Nucleus accumbens (tissue), 56 donors: ENCODE measurements around the gene TCL1B.
"Not testable (repeated sequence)": the region's sequence is repeated elsewhere in the genome, so short reads cannot be mapped to it uniquely, and the experiment has no call there.

Experiments
- DNase-seq, 56 donors: peaks; one replicate each; lab custom pipeline; 2025; lab: John Stamatoyannopoulos, UW

The TCL1B gene

GRCh38 chr14:95700221-95700976 lies 14.2 kb downstream of the TCL1B start:
- no peak for DNase-seq

DNA sequence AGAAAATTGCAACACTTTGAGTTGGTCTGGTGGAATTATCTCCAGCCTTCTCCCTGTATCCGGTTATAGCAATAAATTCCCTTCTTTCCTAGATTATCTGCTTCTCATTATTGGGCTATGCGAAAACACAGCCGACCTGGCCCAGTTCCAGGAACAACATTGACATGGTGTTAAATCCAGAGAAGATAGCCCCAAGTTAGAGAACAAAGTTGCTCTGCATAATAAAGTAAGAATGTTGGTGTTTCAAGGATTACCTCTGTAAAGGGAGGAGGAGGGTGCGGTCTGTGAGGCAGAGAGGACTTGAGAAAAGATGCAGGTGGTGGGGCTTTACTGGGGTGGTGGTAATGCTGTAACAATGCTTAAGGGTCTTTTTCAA lies 15.6 kb downstream of the TCL1B start:
- DNase-seq, result no peak

DNA sequence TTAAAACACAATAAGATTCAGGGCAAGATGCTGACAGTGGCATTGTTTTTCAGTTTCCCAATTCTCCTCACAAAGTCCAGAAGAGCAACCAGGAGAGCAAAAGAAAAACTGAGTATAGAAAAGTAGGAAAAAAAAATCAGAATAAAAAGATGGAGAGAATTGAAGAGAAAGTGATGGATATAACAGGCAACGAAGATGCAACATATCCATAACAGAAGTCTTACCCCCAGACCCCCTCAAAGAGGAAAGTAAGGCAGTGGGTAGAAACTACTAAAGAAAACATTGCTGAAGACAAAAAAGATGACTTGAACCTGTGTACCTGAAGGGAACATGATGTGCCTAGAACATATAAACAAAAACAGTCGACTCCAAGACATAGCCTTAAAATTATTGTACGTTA lies 17.1 kb downstream of the TCL1B start:
- DNase-seq, result no peak

- no peak for DNase-seq
Observed at GRCh38 chr14:95703805-95704204, 17.6 kb downstream of the TCL1B start.

DNA sequence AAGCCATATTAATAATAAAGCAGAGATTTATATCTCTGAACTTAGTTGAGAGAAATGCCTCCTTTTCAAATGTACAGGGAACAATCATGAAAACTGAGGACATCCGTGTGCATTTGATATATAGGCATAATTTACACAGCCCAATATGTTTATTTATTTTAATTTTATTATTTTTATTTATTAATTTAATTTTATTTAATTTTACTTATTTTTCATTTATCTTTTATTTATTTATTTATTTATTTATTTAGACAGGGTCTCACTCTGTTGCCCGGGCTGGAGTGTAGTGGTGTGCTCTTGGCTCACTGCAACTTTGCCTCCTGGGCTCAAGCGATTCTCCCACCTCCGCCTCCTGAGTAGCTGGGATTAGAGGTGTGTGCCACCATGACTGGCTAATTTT lies 19.3 kb downstream of the TCL1B start:
- DNase-seq, result no peak

DNA sequence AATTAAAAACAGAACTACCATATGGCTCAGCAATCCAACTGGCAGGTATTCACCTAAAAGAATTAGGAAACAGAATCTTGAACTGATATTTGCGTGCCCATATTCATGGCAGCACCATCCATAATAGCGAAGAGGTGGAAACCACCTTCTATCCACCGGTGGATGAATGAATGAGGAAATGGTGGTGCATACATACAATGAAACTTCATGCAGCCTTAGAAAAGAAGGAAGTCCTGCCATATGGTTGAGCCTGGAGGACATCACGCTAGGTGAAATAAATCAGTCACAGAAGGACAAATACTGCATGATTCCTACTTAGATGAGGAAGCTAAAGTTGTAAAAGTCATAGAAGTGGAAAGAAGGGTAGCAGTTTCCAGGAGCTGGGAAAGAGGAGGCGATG lies 21.1 kb downstream of the TCL1B start:
- DNase-seq, result no peak

DNA sequence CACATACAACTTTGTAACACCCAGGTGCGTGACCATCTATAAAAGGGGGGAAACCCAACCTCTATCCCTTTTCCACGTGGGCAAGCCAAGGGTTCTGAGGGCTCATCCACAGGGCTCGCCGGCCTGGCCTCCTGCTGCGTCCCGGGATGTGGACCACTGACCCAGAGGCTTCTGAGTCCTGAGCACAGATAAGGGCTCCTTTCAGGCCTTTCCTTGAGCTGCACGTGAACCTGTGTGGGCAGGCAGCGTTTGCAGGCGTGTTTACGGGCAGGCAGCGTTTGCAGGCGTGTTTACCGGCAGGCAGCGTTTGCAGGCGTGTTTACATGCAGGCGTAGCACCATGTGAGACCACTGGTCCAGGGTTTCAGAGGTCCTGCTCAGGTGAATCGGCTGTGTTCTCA lies 23.9 kb downstream of the TCL1B start:
- no peak for DNase-seq

DNA sequence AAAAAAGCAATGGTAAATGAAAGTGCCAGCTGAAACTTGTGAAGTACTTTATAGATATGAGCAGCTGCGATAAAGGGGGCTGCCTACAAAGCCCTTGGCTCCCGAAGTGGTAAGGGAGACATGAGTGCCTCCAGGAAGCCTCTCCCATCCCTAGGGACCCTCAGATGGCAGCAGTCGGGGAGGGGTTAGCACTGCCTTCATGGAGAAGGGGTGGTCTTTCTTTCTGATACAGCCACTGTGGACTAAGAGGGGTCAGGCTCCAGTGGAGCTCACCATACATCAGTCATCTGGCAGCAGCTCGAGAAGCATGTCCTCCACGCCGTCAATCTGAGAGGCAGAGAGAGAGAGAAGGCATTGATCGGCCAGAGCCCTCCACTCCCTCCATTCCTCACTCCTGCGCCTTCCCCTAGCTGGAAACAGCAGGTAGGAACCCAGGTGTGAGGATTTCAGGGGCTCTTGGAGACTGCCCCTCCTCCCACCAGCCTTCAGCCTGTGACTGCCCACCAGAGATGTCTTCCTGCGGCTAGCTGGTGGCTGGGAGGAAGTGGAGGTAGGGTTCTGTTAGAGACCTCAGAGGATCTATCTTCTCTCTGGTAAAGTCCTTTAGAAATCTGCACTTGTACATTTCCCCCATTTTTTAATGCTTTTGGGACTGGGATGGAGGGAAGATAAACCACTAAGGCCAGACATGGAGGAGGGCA lies 25.4 kb downstream of the TCL1B start:
- DNase-seq, result no peak

GRCh38 chr14:95712398-95712797 lies 26.2 kb downstream of the TCL1B start:
- no peak for DNase-seq

DNA sequence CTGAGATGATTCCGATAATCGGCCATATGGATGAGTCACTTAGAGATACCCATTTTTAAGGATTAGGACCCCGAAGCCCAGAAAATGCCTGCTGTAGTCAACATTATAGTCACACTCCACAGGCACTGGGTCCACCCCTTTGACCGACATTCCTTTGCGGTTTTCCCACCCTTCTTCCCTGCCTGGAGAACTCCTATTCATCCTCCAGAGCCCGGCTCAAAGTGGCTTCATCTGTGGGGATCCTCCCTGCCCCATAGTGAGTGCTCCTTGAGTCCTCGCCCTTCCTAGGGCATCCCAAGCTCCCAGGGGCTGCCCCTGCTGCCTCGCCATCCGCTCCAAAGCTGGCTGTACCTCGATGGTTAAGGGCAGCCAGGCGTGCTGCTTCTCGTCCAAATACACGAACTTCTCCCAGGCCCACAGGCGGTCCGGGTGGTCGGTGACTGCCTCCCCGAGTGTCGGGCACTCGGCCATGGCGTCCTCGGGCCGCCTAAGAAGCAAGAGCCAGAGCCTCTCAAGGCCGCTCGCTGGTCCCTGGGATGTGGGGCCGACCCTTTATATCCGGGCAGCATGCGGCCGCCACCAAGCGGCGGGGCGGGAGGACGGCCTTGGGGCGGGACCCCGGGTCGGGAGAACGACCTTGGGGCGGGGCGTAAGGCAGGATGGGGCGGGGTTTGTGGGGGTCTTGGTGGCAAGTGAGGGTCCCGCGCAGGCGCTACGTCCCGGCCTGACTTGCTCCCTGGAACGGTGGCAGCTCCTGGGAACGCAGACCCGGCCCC lies 27.6 kb downstream of the TCL1B start, which contains the start of gene TCL1A:
TCL1A (minus strand) TSS at position 530 of the 776 bp plus-strand sequence; CDS start at position 471, 59 bp downstream.
- no peak for DNase-seq

GRCh38 chr14:95722525-95723190 lies 36.4 kb downstream of the TCL1B start:
- DNase-seq, result no peak

DNA sequence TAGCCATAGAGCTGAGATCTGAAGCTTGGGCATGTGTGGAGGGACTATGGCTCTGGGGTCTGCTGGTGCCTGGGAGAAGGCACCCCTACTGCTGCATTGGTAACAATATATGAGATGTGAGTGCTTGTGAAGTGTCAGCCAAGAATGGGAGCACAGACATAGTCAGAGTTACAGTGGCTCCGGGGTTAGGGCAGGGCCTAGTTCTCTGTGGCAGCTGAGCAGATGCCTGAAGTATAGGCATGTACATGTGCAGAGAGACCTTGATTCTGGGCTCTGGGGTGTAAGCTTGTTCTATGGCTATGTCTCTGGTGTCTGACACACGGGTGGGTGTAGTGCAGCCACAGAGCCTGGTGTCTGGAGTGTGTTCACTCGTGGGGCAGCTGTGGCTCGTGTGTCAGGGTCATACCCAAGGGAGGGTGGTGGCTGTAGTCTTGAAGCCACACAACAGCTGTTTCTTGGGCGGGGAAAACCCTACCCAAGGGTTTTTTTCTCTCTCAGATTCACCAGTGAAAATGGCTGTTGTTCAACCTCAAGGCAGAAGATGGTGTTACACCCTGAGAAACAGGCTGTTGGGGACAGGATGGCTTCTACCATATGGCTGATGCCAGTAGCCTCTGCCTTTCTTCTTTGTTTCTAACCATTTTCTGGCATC lies 39.6 kb downstream of the TCL1B start:
- no peak for DNase-seq

DNA sequence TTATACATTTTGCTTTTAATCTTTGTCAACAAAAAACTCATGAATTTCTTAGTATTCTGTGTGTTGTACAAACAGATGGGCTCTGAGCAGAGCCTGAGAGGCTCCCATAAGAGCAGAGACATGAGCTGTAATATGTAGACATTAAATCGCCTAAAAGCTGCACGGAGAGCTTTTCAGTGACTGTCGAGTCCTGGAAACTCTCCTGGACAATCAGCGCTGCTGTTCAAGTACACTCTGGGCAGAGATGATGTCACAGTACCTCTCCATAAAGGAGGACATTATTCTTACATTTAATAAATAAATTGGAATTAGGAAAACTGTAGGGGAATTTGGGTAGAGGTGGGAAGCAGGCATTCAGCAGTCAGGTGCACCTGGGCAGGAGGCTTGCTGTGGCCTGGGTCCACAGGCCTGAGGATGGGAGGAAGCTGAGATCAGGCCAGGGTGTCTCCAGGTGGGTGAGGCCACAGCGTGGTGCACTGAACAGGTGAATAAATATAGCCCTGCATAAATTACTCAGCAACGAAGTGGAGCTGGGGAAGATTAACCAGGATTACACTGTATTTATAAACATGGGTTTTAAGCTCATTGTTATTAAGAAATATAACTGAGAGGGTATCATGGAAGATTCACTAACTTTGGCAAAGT lies 41.0 kb downstream of the TCL1B start:
- DNase-seq, result no peak

- not testable (repeated sequence) for DNase-seq
Observed at GRCh38 chr14:95729402-95730028, 43.3 kb downstream of the TCL1B start.

- DNase-seq, result no peak
Observed at GRCh38 chr14:95730126-95730525, 43.9 kb downstream of the TCL1B start.

- DNase-seq, result no peak
Observed at GRCh38 chr14:95733212-95733611, 47.0 kb downstream of the TCL1B start.

DNA sequence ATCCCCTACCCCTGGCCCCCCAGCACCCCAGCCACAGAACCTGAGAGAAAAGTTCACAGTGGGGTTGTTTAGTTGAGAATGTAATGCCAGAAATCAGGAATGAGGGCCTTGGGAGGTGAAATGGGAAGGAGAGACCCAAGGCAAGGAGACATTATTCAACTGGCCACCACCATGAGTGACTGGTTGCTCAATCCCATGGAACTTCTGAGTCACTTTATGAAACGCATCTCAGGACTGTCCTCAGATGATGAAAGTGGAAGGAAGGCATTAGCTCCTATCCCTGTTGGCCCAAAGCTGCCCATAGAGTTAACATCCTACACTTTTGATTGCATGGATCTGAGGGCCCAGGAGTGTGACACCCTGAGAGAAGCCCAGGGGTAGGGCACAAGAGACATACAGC lies 53.1 kb downstream of the TCL1B start:
- no peak for DNase-seq

GRCh38 chr14:95741038-95741490 lies 54.8 kb downstream of the TCL1B start:
- DNase-seq, result no peak

GRCh38 chr14:95741781-95742180 lies 55.6 kb downstream of the TCL1B start:
- DNase-seq, result no peak
